GM12873 (cell line): Measurements from ENCODE around the gene ZBTB9.

Experiments used
- TF ChIP-seq, protein P1 (sequence below): IDR thresholded peaks from 2 replicates; pipeline ENCODE4 v1.5.1; 2012; ENCODE audit warnings: low read depth, mild to moderate bottlenecking, moderate library complexity, low read length, control low read depth; ENCODE audit not compliant: insufficient read depth; ENCODE audit errors: missing control alignments

The ZBTB9 gene

GRCh38 chr6:33432546-33432945, 21.8 kb upstream of the ZBTB9 start:
- TF ChIP-seq, protein P1, sequence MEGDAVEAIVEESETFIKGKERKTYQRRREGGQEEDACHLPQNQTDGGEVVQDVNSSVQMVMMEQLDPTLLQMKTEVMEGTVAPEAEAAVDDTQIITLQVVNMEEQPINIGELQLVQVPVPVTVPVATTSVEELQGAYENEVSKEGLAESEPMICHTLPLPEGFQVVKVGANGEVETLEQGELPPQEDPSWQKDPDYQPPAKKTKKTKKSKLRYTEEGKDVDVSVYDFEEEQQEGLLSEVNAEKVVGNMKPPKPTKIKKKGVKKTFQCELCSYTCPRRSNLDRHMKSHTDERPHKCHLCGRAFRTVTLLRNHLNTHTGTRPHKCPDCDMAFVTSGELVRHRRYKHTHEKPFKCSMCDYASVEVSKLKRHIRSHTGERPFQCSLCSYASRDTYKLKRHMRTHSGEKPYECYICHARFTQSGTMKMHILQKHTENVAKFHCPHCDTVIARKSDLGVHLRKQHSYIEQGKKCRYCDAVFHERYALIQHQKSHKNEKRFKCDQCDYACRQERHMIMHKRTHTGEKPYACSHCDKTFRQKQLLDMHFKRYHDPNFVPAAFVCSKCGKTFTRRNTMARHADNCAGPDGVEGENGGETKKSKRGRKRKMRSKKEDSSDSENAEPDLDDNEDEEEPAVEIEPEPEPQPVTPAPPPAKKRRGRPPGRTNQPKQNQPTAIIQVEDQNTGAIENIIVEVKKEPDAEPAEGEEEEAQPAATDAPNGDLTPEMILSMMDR, result no peak

GRCh38 chr6:33433001-33433543, 21.3 kb upstream of the ZBTB9 start:
- TF ChIP-seq, protein P1, result no peak

GRCh38 chr6:33433544-33434191, 20.7 kb upstream of the ZBTB9 start:
- TF ChIP-seq, protein P1, result no peak

- TF ChIP-seq, protein P1, result no peak
Observed at GRCh38 chr6:33434961-33435360, 19.4 kb upstream of the ZBTB9 start.

- TF ChIP-seq, protein P1, result no peak
Observed at GRCh38 chr6:33437666-33438065, 16.7 kb upstream of the ZBTB9 start.

DNA sequence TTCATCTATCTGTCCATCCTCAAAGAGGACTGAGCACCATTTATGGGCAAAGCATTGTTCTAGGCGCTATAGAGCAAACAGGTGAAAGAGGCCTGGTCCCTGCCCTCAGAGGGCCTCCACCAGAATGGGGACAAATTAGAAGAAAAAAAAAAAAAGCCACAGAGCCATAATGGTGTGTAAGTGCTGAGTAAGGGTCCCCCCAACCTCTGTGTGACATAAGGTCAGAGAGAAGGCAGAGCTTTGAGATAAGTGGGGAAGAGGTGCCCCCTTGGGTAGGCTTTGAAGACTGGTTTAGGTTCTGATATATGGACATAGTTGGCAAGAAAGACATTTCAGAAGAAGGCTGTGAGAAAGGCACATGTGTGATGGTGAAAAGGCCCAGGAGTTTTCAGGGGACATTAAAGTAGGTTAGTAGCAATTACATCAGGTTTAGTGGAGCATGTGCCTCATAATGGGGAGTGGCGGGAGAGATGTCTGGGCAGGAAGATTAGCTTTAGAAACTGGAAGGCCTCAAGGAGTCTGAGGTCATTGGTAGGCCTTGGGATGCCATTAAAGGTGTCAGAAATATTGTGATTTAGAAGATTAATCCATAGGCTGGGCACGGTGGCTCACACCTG, 15.3 kb upstream of the ZBTB9 start:
- TF ChIP-seq, protein P1, result no peak

DNA sequence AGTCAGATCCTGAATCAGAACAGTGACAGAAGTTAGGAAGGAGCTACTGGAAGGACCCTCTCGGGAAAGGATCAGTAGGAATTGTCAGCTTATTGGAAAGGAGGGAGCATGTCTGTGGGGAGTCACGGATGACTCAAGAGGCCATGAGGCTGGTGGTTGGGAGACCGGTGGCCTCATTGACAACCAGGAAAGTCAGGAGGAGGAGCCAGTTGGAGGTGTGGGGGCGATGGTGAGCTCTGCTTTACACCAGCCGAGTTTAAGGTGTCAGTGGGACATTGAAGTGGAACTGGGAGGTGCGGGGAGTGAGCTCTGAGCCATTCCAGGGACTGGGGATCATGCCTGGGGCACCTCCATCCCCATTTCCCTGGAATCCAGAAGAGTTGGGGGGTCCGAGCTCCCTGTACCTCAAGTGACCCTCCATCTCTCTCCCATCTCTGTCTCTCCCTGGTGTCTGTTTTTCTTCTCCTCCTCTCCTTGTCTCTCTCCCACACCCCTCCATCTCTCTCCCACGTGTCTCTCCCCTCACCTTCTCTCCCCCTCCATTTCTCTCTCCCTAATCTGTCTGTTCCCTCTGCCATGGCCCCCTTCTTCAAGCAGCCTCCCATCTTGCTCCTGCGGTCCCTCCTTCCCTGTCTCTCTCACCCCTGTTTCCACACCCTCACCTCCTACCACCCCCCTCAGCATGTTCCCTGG, 14.3 kb upstream of the ZBTB9 start:
- TF ChIP-seq, protein P1, result no peak
